K562 (cell line): ENCODE results near the gene UBE2I. TPM values are rescaled to one million over a fixed set of nuclear protein-coding genes. Genes with fewer than 3 reads are reported as not detected.
A peak's percentile ranks its signal among the peaks of the same experiment; 100 is the strongest.

Experiments
- ATAC-seq: fragments of 200-7000 bp; cut with Tn5 transposase; 3 replicates; pipeline ENCODE4 v1.9.1; 2020; ENCODE audit warnings: moderate library complexity
- BruUV-seq: library from RNA; stranded (reverse); fragments of 400-500 nt; replicated peaks from 2 replicates; lab custom pipeline; 2021; lab: Mats Ljungman, UMichigan
- CTCF ChIA-PET: fragments of 300-600 bp; formaldehyde crosslinking; extraction: SDS; loops from one replicate; lab custom pipeline; 2021; ENCODE audit warnings: low intra/inter-chr PET ratio; lab: Yijun Ruan, JAX
- POLR2A ChIA-PET: fragments of 300-600, 350-650 bp; sonication (Branson Sonifier 250); formaldehyde crosslinking; extraction: SDS; loops from one replicate; lab custom pipeline; 2021; ENCODE audit warnings: antibody characterized with exemption, inconsistent platforms; lab: Yijun Ruan, JAX
- DNase-seq, 4 experiments: peaks; one replicate each; pipeline versions ENCODE4 v3.0.0 to v3.0.0-alpha.2; 2011 to 2018; ENCODE audit warnings: low spot score in 3 of 4, mixed read lengths in 3 of 4; ENCODE audit errors: extremely low read depth in 1 of 4
- FAIRE-seq: peaks from 2 replicates; lab custom pipeline; 2011; peaks lifted over from hg19 to GRCh38; lab: Jason Lieb, UNC
- H2AFZ ChIP-seq: 2 replicates; pipeline ENCODE4 v1.6.0; 2011; ENCODE audit warnings: low read depth, low read length, control low read depth, inconsistent platforms
- H3K27ac ChIP-seq: fragments of 200-600 bp; 3 replicates; pipeline ENCODE4 v1.8.0; 2011; ENCODE audit warnings: low read depth, mild to moderate bottlenecking, control low read depth, inconsistent platforms, low read length, moderate library complexity, mixed read lengths; ENCODE audit errors: extremely low read depth
- H3K27me3 ChIP-seq, 2 experiments: fragments of 300-600 bp in 1 of 2; 2 replicates in 1 of 2; 3 replicates in 1 of 2; pipeline versions ENCODE4 v1.6.0 to v1.8.0; 2011; ENCODE audit warnings: inconsistent platforms in 2 of 2, low read length in 2 of 2, mild to moderate bottlenecking in 1 of 2, mixed read lengths in 1 of 2, moderate library complexity in 1 of 2; ENCODE audit not compliant: control insufficient read depth in 2 of 2, insufficient read depth in 2 of 2
- H3K36me3 ChIP-seq: fragments of 300-600 bp; 3 replicates; pipeline ENCODE4 v1.8.0; 2011; ENCODE audit warnings: mild to moderate bottlenecking, low read length, inconsistent platforms; ENCODE audit not compliant: control insufficient read depth, insufficient read depth
- H3K4me1 ChIP-seq, 2 experiments: fragments of 200-600 bp in 1 of 2; replicated peaks in 1 of 2; 2 replicates in 1 of 2; 3 replicates in 1 of 2; pipeline versions ENCODE4 v1.5.1 to v1.8.0; 2011; ENCODE audit warnings: inconsistent platforms in 2 of 2, low read length in 2 of 2, mild to moderate bottlenecking in 1 of 2, mixed read lengths in 1 of 2, moderate library complexity in 1 of 2; ENCODE audit not compliant: control insufficient read depth in 2 of 2, insufficient read depth in 2 of 2
- H3K4me2 ChIP-seq: 2 replicates; pipeline ENCODE4 v1.6.1; 2011; ENCODE audit warnings: low read length, control low read depth, inconsistent platforms, mixed read lengths; ENCODE audit not compliant: insufficient read depth
- H3K4me3 ChIP-seq: fragments of 200-600 bp; sonication (generic), shearing (Covaris generic); 2 replicates; pipeline ENCODE4 v1.5.1; 2016; ENCODE audit warnings: control low read depth, inconsistent platforms
- H3K79me2 ChIP-seq: fragments of 200-600 bp; 3 replicates; pipeline ENCODE4 v1.8.0; 2011; ENCODE audit warnings: low read length, inconsistent platforms; ENCODE audit not compliant: control insufficient read depth, insufficient read depth
- H3K9ac ChIP-seq, 2 experiments: 2 replicates each; pipeline versions ENCODE4 v1.6.0 to v1.6.1; 2011; ENCODE audit warnings: low read depth in 2 of 2, low read length in 2 of 2, control low read depth in 1 of 2, inconsistent platforms in 1 of 2, mild to moderate bottlenecking in 1 of 2, mixed read lengths in 1 of 2; ENCODE audit not compliant: insufficient read depth in 1 of 2
- H3K9me1 ChIP-seq: one replicate; pipeline ENCODE4 v1.6.0; 2011; ENCODE audit warnings: inconsistent platforms, mild to moderate bottlenecking, low read length, moderate library complexity; ENCODE audit not compliant: control insufficient read depth, insufficient read depth
- H3K9me3 ChIP-seq: replicated peaks from 2 replicates; pipeline ENCODE4 v1.5.1; 2011; ENCODE audit warnings: low read depth, low read length, inconsistent platforms; ENCODE audit not compliant: control insufficient read depth, insufficient read depth
- H4K20me1 ChIP-seq: replicated peaks from 2 replicates; pipeline ENCODE4 v1.6.1; 2011; ENCODE audit warnings: low read length, inconsistent platforms, mixed read lengths; ENCODE audit not compliant: control insufficient read depth, insufficient read depth
- CBFA2T3 ChIP-seq: fragments of 450-650 bp; IDR thresholded peaks from 2 replicates; pipeline ENCODE4 v1.6.1; 2017
- GTF2B ChIP-seq: IDR thresholded peaks from 2 replicates; pipeline ENCODE4 v1.6.1; 2011; ENCODE audit not compliant: insufficient read length; ENCODE audit errors: extremely low read depth
- PCBP1 ChIP-seq: fragments of 200-400 bp; formaldehyde crosslinking; IDR thresholded peaks from 2 replicates; pipeline ENCODE4 v1.6.1; 2018; ENCODE audit warnings: mild to moderate bottlenecking, low read depth, low read length; ENCODE audit not compliant: poor library complexity, severe bottlenecking
- ZBTB11 ChIP-seq, 3 experiments: fragments of 200-800 bp in 1 of 3; fragments of 250-450 bp in 1 of 3; fragments of 450-650 bp in 1 of 3; sonication (Bioruptor Pico) in 1 of 3; sonication (Bioruptor generic) in 1 of 3; formaldehyde crosslinking in 1 of 3; IDR thresholded peaks; 2 replicates each; pipeline versions ENCODE4 v1.6.1 to v1.8.0; 2016 to 2022; ENCODE audit warnings: mild to moderate bottlenecking in 2 of 3, missing genetic modification characterization in 2 of 3, missing compliant biosample characterization in 1 of 3, moderate library complexity in 1 of 3
- ZNF175 ChIP-seq: fragments of 200-800 bp; sonication (Bioruptor generic); IDR thresholded peaks from 2 replicates; pipeline ENCODE4 v1.6.1; 2016; ENCODE audit warnings: low read depth, mild to moderate bottlenecking, missing genetic modification characterization, missing compliant biosample characterization
- ZNF830 ChIP-seq: fragments of 250-450 bp; sonication (Bioruptor Pico); IDR thresholded peaks from 2 replicates; pipeline ENCODE4 v1.5.0; 2021; ENCODE audit warnings: mild to moderate bottlenecking
- WGBS: fragments of 100-300 bp; shearing (Covaris generic); methylation state at CpG from one replicate; pipeline ENCODE4 v1.1.6; 2016; ENCODE audit warnings: low coverage, mixed read lengths; ENCODE audit not compliant: insufficient coverage; ENCODE audit errors: missing lambda C conversion rate; 5-methylcytosine and 5-hydroxymethylcytosine counted together
- in situ Hi-C: fragments of 300-500 bp; cut with MboI; formaldehyde crosslinking; loops from 4 replicates; pipeline ENCODE4 v1.15.0; 2018; ENCODE audit warnings: inconsistent platforms, mixed read lengths
- intact Hi-C: fragments of 100-400 bp; cut with micrococcal nuclease; formaldehyde crosslinking; loops from 2 replicates; pipeline ENCODE4 v1.14.2; 2022
- polyA plus RNA-seq, 8 experiments: library from polyadenylated mRNA; depleted of rRNA in 4 of 8; stranded (reverse) in 5 of 8; unstranded in 3 of 8; fragments of >200 nt; fragmentation: Nextera tagmentation in 2 of 8; fragmentation: Illumina TruSeq in 1 of 8; extraction: Ambion mirVana in 2 of 8; extraction: Trizol in 1 of 8; gene quantifications; 2 replicates each; pipeline versions ENCODE4 v1.2.1 to v1.2.3, GENCODE V29; 2011 to 2014; ENCODE audit warnings: inconsistent platforms in 1 of 8, missing spikeins in 1 of 8
- total RNA-seq, 7 experiments: library from RNA; depleted of rRNA in 6 of 7; stranded (reverse); fragments of >200 nt in 6 of 7; fragmentation: Illumina TruSeq in 2 of 7; extraction: Trizol in 2 of 7; gene quantifications; 2 replicates each; pipeline versions ENCODE4 v1.2.1 to v1.2.3, GENCODE V29; 2011 to 2021; ENCODE audit warnings: low replicate concordance in 1 of 7
- TF ChIP-seq, protein P1 (sequence below): sonication (generic); formaldehyde crosslinking; IDR thresholded peaks from 2 replicates; pipeline ENCODE4 v1.8.0; 2022; ENCODE audit warnings: missing genetic modification reagents, mild to moderate bottlenecking, moderate library complexity, borderline replicate concordance

UBE2I gene
- total and polyA plus RNA-seq, 9 of the 15 experiments (the other 6 are each of a cell fraction or from before 2014, with no cell fraction given), result 36.6 to 254 (median 104) TPM

- no peak overlapping the region for H3K27ac ChIP-seq
- intact Hi-C loops, result loop anchor here (10.0 kb wide), 1 partner anchor 50 kb away; no protein-coding TSS in a partner anchor
- no peaks in the 10 kb centered on the region for H3K9me3 ChIP-seq
- ChIA-PET CTCF (no interaction called here), POLR2A (interaction anchor here (0.5 to 1.6 kb wide), 2 partner anchors 13 to 59 kb away, joined by 3 read pairs; no protein-coding TSS in a partner anchor)
- no peak overlapping the region for H3K4me2 ChIP-seq
- 20% methylated on average over 9 of the region's 11 CpGs for WGBS
- BruUV-seq, result no TSS peak
- no peak for FAIRE-seq
- H3K4me3 ChIP-seq, result no peak overlapping the region
- no peaks in the 10 kb centered on the region for H3K27me3 ChIP-seq
- H4K20me1 ChIP-seq, result peaks cover 14% of the 10 kb centered on the region
- H3K9me1 ChIP-seq, result no peaks in the 10 kb centered on the region
- H3K36me3 ChIP-seq, result peaks cover 17% of the 10 kb centered on the region; the same call in 1 of the 3 replicates
- H3K4me1 ChIP-seq, result peaks cover 6 to 88% of the 10 kb centered on the region in 2 experiments
- no peak for ATAC-seq
- no peaks in the 10 kb centered on the region for H3K79me2 ChIP-seq
- peak in 1 of 4 experiments; percentile 33 for DNase-seq
- no peak overlapping the region for H2AFZ ChIP-seq
- in situ Hi-C loops, result no loop called here
- peak overlapping the region in 1 of 2 experiments; percentile 76; a peak in 1 of 4 replicates for H3K9ac ChIP-seq
- no peak for TF ChIP-seq ZNF830
- TF ChIP-seq CBFA2T3, result peak; percentile 14; the same call in 1 of the 2 replicates
These were observed 35.7 kb downstream of the UBE2I start for GRCh38 chr16:1345087-1345486.

GRCh38 chr16:1345651-1346421 is 36.4 kb downstream of the UBE2I start:
- CTCF ChIA-PET, result no interaction called here
- ATAC-seq (no peak), DNase-seq (no peak), FAIRE-seq (no peak)
- Histone ChIP-seq H3K27ac (no peak overlapping the region), H3K36me3 (peaks cover 22% of the 10 kb centered on the region; the same call in 1 of the 3 replicates), H3K4me1 (peaks cover 8 to 91% of the 10 kb centered on the region in 2 experiments), H3K4me2 (no peak overlapping the region), H2AFZ (no peak overlapping the region), H3K79me2 (peaks cover 4% of the 10 kb centered on the region; the same call in 2 of the 3 replicates), H3K9ac (peak overlapping the region in 1 of 2 experiments; percentile 43; a peak in 1 of 4 replicates), H3K9me1 (no peaks in the 10 kb centered on the region), H3K4me3 (no peak overlapping the region), H3K9me3 (no peaks in the 10 kb centered on the region), H3K27me3 (no peaks in the 10 kb centered on the region), H4K20me1 (peaks cover 14% of the 10 kb centered on the region)
- WGBS, result 46% methylated on average over 17 of the region's 31 CpGs
- in situ Hi-C loops (no loop called here), intact Hi-C loops (loop anchor here (10.0 kb wide), 1 partner anchor 51 kb away; no protein-coding TSS in a partner anchor)
- POLR2A ChIA-PET, result interaction anchor here (0.9 to 1.7 kb wide), 4 partner anchors 11 to 35 kb away, joined by 3 to 7 read pairs (median 4); no protein-coding TSS in a partner anchor
- BruUV-seq, result no TSS peak
- TF ChIP-seq GTF2B (no peak), PCBP1 (peak; percentile 40), ZBTB11 (CRISPR knock-in tag; IDR thresholded peaks at IDR 0.05) (no peak), ZNF175 (CRISPR knock-in tag) (no peak)
- TF ChIP-seq, protein P1, sequence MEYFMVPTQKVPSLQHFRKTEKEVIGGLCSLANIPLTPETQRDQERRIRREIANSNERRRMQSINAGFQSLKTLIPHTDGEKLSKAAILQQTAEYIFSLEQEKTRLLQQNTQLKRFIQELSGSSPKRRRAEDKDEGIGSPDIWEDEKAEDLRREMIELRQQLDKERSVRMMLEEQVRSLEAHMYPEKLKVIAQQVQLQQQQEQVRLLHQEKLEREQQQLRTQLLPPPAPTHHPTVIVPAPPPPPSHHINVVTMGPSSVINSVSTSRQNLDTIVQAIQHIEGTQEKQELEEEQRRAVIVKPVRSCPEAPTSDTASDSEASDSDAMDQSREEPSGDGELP (CRISPR knock-in tag), result peak; percentile 23; the same call in 1 of the 2 replicates
